HepG2 (cell line): ENCODE data around the gene OR51E1. TPM values are rescaled to one million over a fixed set of nuclear protein-coding genes. Genes with fewer than 3 reads are reported as not detected.

Source experiments
- ATAC-seq: fragments of 200-7000 bp; cut with Tn5 transposase; 3 replicates; pipeline ENCODE4 v1.9.1; 2020; ENCODE audit warnings: mild to moderate bottlenecking, moderate library complexity
- BruUV-seq: library from RNA; stranded (reverse); fragments of 400-500 nt; replicated peaks from 2 replicates; lab custom pipeline; 2021; lab: Mats Ljungman, UMichigan
- CTCF ChIA-PET: fragments of 300-600 bp; formaldehyde crosslinking; extraction: SDS; loops from one replicate; lab custom pipeline; 2021; ENCODE audit warnings: low total read pairs, inconsistent platforms, low intra/inter-chr PET ratio; lab: Yijun Ruan, JAX
- POLR2A ChIA-PET: fragments of 350-600 bp; sonication (Branson Sonifier 250); formaldehyde crosslinking; loops from one replicate; lab custom pipeline; 2020; ENCODE audit warnings: antibody characterized with exemption, inconsistent platforms; lab: Yijun Ruan, JAX
- DNase-seq: peaks from one replicate; pipeline ENCODE4 v3.0.0-alpha.2; 2015; ENCODE audit warnings: low spot score
- FAIRE-seq: peaks from 3 replicates; lab custom pipeline; 2011; peaks lifted over from hg19 to GRCh38; lab: Jason Lieb, UNC
- H2AFZ ChIP-seq: one replicate; pipeline ENCODE4 v1.6.1; 2011; ENCODE audit warnings: low read length, inconsistent platforms
- H3K27ac ChIP-seq: fragments of 300-600 bp; 3 replicates; pipeline ENCODE4 v1.8.0; 2011; ENCODE audit warnings: mixed run types, mild to moderate bottlenecking, mixed read lengths, low read length, inconsistent platforms; ENCODE audit not compliant: insufficient read depth; ENCODE audit errors: extremely low read length
- H3K27me3 ChIP-seq, 2 experiments: fragments of 200-600 bp in 1 of 2; 2 replicates in 1 of 2; 3 replicates in 1 of 2; pipeline versions ENCODE4 v1.6.0 to v1.8.0; 2011; ENCODE audit warnings: low read length in 2 of 2, mild to moderate bottlenecking in 2 of 2, moderate library complexity in 2 of 2, inconsistent platforms in 1 of 2; ENCODE audit not compliant: insufficient read depth in 2 of 2, control insufficient read depth in 1 of 2
- H3K36me3 ChIP-seq, 2 experiments: fragments of 200-600 bp in 1 of 2; replicated peaks in 1 of 2; 2 replicates in 1 of 2; 3 replicates in 1 of 2; pipeline versions ENCODE4 v1.5.1 to v1.8.0; 2011; ENCODE audit warnings: low read length in 2 of 2, inconsistent platforms in 1 of 2; ENCODE audit not compliant: insufficient read depth in 2 of 2, control insufficient read depth in 1 of 2
- H3K4me1 ChIP-seq: 2 replicates; pipeline ENCODE4 v1.5.1; 2012; ENCODE audit warnings: low read length, inconsistent platforms; ENCODE audit not compliant: insufficient read depth
- H3K4me2 ChIP-seq: 2 replicates; pipeline ENCODE4 v1.6.0; 2011; ENCODE audit warnings: low read depth, low read length, inconsistent platforms
- H3K4me3 ChIP-seq, 3 experiments: fragments of 200-600 bp in 1 of 3; sonication (generic), shearing (Covaris generic) in 1 of 3; replicated peaks in 1 of 3; 2 replicates each; pipeline ENCODE4 v1.5.1; 2011 to 2016; ENCODE audit warnings: low read length in 3 of 3, inconsistent platforms in 2 of 3, low read depth in 2 of 3, mild to moderate bottlenecking in 2 of 3, control low read depth in 1 of 3, mixed read lengths in 1 of 3; ENCODE audit not compliant: insufficient read depth in 1 of 3
- H3K79me2 ChIP-seq: one replicate; pipeline ENCODE4 v1.6.1; 2011; ENCODE audit warnings: low read length, inconsistent platforms; ENCODE audit not compliant: insufficient read depth
- H3K9ac ChIP-seq: 2 replicates; pipeline ENCODE4 v1.6.0; 2011; ENCODE audit warnings: mild to moderate bottlenecking, low read depth, low read length, inconsistent platforms; ENCODE audit not compliant: insufficient read depth
- H3K9me3 ChIP-seq: 2 replicates; pipeline ENCODE4 v1.5.1; 2012; ENCODE audit warnings: mild to moderate bottlenecking, low read length
- H4K20me1 ChIP-seq: 2 replicates; pipeline ENCODE4 v1.6.0; 2011; ENCODE audit warnings: inconsistent platforms, mild to moderate bottlenecking, low read length, moderate library complexity; ENCODE audit not compliant: insufficient read depth
- CBX2 ChIP-seq, 2 experiments: fragments of 200-600 bp in 1 of 2; sonication (generic); formaldehyde crosslinking in 1 of 2; IDR thresholded peaks; 2 replicates each; pipeline versions ENCODE4 v1.7.0 to v1.8.1; 2018 to 2022; ENCODE audit warnings: low read depth in 2 of 2, low read length in 1 of 2, mild to moderate bottlenecking in 1 of 2, missing genetic modification reagents in 1 of 2
- GLI4 ChIP-seq: sonication (generic); formaldehyde crosslinking; IDR thresholded peaks from 2 replicates; pipeline ENCODE4 v1.5.1; 2020; ENCODE audit warnings: missing genetic modification reagents, mild to moderate bottlenecking, moderate library complexity, borderline replicate concordance
- MAF1 ChIP-seq: sonication (generic); formaldehyde crosslinking; IDR thresholded peaks from 2 replicates; pipeline ENCODE4 v1.5.0; 2020; ENCODE audit warnings: missing genetic modification reagents, borderline replicate concordance
- MYPOP ChIP-seq: sonication (generic); formaldehyde crosslinking; IDR thresholded peaks from 2 replicates; pipeline ENCODE4 v1.8.1; 2023; ENCODE audit warnings: mild to moderate bottlenecking, moderate library complexity, missing genetic modification reagents
- NONO ChIP-seq, 2 experiments: fragments of 450-650 bp in 1 of 2; sonication (generic) in 1 of 2; formaldehyde crosslinking in 1 of 2; IDR thresholded peaks in 1 of 2; conservative IDR thresholded peaks in 1 of 2; 2 replicates each; pipeline versions ENCODE4 v1.6.1 to v1.8.0; 2017 to 2022; ENCODE audit warnings: mild to moderate bottlenecking in 1 of 2, missing genetic modification reagents in 1 of 2, moderate library complexity in 1 of 2
- PBX3 ChIP-seq: sonication (generic); formaldehyde crosslinking; IDR thresholded peaks from 2 replicates; pipeline ENCODE4 v1.8.1; 2023; ENCODE audit warnings: missing genetic modification reagents, inconsistent platforms, borderline replicate concordance
- ZNF136 ChIP-seq: sonication (generic); formaldehyde crosslinking; IDR thresholded peaks from 2 replicates; pipeline ENCODE4 v1.8.1; 2022; ENCODE audit warnings: low read depth, mild to moderate bottlenecking, moderate library complexity, missing genetic modification reagents
- ZNF598 ChIP-seq: sonication (generic); formaldehyde crosslinking; IDR thresholded peaks from 2 replicates; pipeline ENCODE4 v1.5.1; 2020; ENCODE audit warnings: mild to moderate bottlenecking, missing genetic modification reagents, borderline replicate concordance
- ZNF652 ChIP-seq: IDR thresholded peaks from 2 replicates; pipeline ENCODE4 v1.6.1; 2016; ENCODE audit warnings: low read depth, borderline replicate concordance
- ZNF75D ChIP-seq: sonication (generic); formaldehyde crosslinking; IDR thresholded peaks from 2 replicates; pipeline ENCODE4 v1.8.1; 2023; ENCODE audit warnings: missing genetic modification reagents, mild to moderate bottlenecking, borderline replicate concordance
- WGBS: methylation state at CpG from one replicate; pipeline ENCODE4 v1.1.6; 2017; ENCODE audit warnings: low lambda C conversion rate; 5-methylcytosine and 5-hydroxymethylcytosine counted together
- in situ Hi-C: cut with HindIII; loops from 2 replicates; pipeline ENCODE4 v1.10.0; 2017; ENCODE audit warnings: low pct_unique_long_range_greater_than_20kb; ENCODE audit not compliant: extremely low pct_ligation_motif_present
- intact Hi-C: fragments of 100-400 bp; cut with micrococcal nuclease; formaldehyde crosslinking; loops from one replicate; pipeline ENCODE4 v1.10.0; 2022; ENCODE audit not compliant: unreplicated experiment
- polyA plus RNA-seq, 8 experiments: library from polyadenylated mRNA; depleted of rRNA in 3 of 8; stranded (reverse) in 7 of 8; unstranded in 1 of 8; fragments of >200 nt; fragmentation: Illumina TruSeq in 4 of 8; extraction: Trizol in 4 of 8; gene quantifications; 2 replicates each; pipeline versions ENCODE4 v1.2.1 to v1.2.3, GENCODE V29; 2011 to 2016; ENCODE audit warnings: low read depth in 4 of 8, missing spikeins in 1 of 8, mixed read lengths in 1 of 8; ENCODE audit not compliant: insufficient read depth in 1 of 8
- total RNA-seq, 5 experiments: library from RNA; depleted of rRNA; stranded (reverse); fragments of >200 nt; fragmentation: Illumina TruSeq; extraction: Trizol; gene quantifications; 2 replicates each; pipeline ENCODE4 v1.2.3, GENCODE V29; 2016; ENCODE audit warnings: low read depth in 1 of 5
- TF ChIP-seq, protein P1 (sequence below): sonication (generic); formaldehyde crosslinking; IDR thresholded peaks from 2 replicates; pipeline ENCODE4 v1.4.0; 2020; ENCODE audit warnings: missing genetic modification reagents, borderline replicate concordance

OR51E1 gene
- total and polyA plus RNA-seq, 2 of the 13 experiments (the other 11 are each of a cell fraction or from before 2014, with no cell fraction given) = not detected

DNA sequence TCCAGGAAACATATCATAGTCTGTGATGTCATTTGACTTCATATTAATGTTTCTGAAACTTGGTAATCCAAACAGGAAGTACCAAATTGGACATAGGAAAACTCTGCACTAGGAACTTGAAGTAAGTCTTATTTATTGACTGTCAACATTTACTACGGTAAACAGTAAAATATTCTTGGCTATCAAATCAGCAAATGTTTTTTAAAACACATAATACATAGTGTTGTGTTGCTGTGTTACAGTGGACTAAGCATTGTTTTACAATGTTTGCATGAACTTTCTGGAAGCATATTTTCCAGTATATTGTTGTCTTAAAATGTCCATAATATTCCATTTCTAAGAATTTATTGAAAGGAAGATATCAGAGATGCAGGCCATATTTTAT, 56.6 kb downstream of the OR51E1 start (continued):
- TF ChIP-seq MYPOP (CRISPR knock-in tag) = no peak
- TF ChIP-seq NONO (IDR thresholded peaks at IDR 0.05) = no peak
- no peak for TF ChIP-seq NONO (CRISPR knock-in tag; conservative IDR thresholded peaks at IDR 0.05)
- no peak for TF ChIP-seq ZNF136 (CRISPR knock-in tag)
- TF ChIP-seq GLI4 (CRISPR knock-in tag) = no peak
- no peak for TF ChIP-seq CBX2 (IDR thresholded peaks at IDR 0.05; ENCODE audit: low read depth, low read length)
- no peak for TF ChIP-seq CBX2 (CRISPR knock-in tag; IDR thresholded peaks at IDR 0.05; ENCODE audit: low read depth)

DNA sequence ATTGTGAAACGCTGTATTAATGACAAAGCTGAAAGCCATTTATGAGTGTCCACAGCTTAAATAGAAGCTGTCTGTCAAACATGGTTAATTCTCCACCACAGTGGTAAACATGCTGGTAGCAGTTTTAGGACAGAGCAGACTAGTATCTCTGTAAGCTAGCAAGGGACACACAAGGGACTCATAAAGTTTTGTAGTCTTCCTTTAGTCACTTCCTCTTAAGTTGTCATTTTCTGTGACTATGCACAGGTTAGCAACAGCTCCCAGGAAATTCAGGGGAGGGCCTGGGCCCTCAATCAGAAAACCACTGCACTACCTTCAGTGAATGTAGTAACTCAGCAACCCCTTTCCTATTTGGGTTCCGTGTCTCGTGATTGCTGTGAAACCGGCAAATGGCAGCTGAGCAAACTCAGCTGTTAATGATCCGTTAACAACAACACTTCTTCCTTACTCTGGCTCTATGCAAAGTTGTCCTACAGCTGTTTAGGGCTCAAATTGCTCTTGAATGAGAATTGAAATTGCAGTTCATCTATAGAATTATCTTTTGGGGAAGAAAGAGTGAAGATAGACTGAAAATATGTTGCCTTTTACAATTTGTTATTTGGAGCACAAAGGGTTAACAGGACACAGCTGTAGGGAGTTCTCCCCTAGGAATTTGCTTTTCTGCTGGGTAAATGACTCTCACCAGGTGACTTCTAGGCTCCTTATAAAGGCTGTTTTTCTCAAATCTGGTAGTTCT, 60.4 kb downstream of the OR51E1 start, which contains the start of gene MMP26:
Gene MMP26 (plus strand): TSS at position 731 of the 736 bp plus-strand sequence.
- ATAC-seq (no peak), FAIRE-seq (no peak), DNase-seq (no peak)
- no peak within 1 kb of the TSS for H2AFZ ChIP-seq
- no peaks in the 10 kb centered on the region for H3K36me3 ChIP-seq
- TF ChIP-seq MAF1 (CRISPR knock-in tag) (no peak), ZNF652 (peak; percentile 57; the same call in 1 of the 2 replicates), PBX3 (CRISPR knock-in tag) (no peak), ZNF598 (CRISPR knock-in tag) (no peak), ZNF75D (CRISPR knock-in tag) (no peak)
- TF ChIP-seq, protein P1, sequence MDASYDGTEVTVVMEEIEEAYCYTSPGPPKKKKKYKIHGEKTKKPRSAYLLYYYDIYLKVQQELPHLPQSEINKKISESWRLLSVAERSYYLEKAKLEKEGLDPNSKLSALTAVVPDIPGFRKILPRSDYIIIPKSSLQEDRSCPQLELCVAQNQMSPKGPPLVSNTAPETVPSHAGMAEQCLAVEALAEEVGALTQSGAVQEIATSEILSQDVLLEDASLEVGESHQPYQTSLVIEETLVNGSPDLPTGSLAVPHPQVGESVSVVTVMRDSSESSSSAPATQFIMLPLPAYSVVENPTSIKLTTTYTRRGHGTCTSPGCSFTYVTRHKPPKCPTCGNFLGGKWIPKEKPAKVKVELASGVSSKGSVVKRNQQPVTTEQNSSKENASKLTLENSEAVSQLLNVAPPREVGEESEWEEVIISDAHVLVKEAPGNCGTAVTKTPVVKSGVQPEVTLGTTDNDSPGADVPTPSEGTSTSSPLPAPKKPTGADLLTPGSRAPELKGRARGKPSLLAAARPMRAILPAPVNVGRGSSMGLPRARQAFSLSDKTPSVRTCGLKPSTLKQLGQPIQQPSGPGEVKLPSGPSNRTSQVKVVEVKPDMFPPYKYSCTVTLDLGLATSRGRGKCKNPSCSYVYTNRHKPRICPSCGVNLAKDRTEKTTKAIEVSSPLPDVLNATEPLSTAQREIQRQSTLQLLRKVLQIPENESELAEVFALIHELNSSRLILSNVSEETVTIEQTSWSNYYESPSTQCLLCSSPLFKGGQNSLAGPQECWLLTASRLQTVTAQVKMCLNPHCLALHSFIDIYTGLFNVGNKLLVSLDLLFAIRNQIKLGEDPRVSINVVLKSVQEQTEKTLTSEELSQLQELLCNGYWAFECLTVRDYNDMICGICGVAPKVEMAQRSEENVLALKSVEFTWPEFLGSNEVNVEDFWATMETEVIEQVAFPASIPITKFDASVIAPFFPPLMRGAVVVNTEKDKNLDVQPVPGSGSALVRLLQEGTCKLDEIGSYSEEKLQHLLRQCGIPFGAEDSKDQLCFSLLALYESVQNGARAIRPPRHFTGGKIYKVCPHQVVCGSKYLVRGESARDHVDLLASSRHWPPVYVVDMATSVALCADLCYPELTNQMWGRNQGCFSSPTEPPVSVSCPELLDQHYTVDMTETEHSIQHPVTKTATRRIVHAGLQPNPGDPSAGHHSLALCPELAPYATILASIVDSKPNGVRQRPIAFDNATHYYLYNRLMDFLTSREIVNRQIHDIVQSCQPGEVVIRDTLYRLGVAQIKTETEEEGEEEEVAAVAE (CRISPR knock-in tag) = no peak
- WGBS = 4% methylated on average over 5 of the region's 5 CpGs
- POLR2A ChIA-PET = no interaction called here
- H3K4me1 ChIP-seq = no peaks in the 10 kb centered on the region
- no peaks in the 10 kb centered on the region for H3K9me3 ChIP-seq
- BruUV-seq = no TSS peak
- no peak within 1 kb of the TSS for H3K4me3 ChIP-seq
- no peaks in the 10 kb centered on the region; a peak in 1 of 5 replicates for H3K27me3 ChIP-seq
- intact Hi-C loops (no loop called here), in situ Hi-C loops (no loop called here)
- H4K20me1 ChIP-seq = no peaks in the 10 kb centered on the region
- H3K79me2 ChIP-seq = no peaks in the 10 kb centered on the region
- H3K27ac ChIP-seq = no peak within 1 kb of the TSS
- H3K4me2 ChIP-seq = no peak within 1 kb of the TSS
- H3K9ac ChIP-seq = no peak within 1 kb of the TSS
- CTCF ChIA-PET = no interaction called here
